GM18861 (cell line): ENCODE data around the gene RAB15.
A peak's percentile ranks its signal among the peaks of the same experiment; 100 is the strongest.

ENCODE experiments used
- ATAC-seq: cut with Tn5 transposase; IDR thresholded peaks from one replicate; pipeline ENCODE4 v1.9.1; 2021; ENCODE audit not compliant: unreplicated experiment

Gene RAB15

DNA sequence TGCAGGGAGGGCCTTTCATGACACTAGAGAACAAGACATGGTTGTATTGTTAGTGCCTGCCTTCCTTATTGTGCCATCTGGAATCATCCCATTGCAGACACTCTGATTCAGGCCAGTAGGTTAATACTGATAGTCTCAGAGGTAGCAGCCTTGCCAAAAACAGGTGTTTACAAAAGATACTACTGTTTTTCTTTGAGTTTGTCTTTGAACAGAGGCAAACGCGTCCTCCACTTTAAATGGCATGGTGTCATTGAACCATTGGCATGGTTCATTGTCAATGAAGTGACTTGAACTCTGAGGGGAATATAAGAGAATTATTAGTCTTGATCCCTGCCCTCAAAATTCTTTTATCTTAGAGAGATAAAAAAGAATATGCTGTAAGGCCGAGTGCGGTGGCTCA lies 18.8 kb upstream of the RAB15 start:
- no peak for ATAC-seq

DNA sequence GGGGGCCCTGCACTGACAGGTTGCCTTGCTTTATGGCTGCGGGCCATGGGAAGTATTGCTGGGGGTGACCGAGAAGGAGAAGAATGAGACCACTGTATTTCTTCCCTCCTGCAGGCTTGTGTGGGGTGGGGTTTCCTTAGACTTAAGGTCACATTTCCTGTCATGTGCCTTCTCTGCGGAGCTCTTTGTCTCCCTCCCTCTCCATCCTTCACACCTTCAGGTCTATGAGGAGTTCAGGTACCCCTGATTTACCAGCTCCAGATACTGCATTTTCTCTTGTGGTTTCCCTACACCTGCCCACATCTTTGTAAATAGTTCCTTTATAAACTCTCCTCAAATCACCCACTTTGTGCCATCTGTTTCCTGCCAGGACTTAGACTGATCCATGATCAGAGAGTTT lies 18.2 kb upstream of the RAB15 start:
- ATAC-seq, result no peak

DNA sequence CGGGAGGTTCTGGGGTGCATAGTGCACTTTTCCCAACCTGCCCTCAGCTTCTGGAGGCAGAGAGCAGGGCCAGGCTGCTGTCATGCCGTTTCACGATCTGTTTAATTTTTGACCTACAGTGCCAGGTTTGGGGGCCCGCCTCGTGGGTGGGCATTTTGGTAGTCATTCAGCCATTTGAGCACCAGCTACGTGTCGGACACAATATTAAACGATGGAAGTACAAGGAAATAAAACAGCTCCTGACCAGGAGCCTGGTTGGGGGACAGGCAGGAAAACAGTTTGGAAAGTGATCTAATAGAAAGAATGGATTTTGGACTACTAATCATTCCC lies 15.3 kb upstream of the RAB15 start:
- no peak for ATAC-seq

DNA sequence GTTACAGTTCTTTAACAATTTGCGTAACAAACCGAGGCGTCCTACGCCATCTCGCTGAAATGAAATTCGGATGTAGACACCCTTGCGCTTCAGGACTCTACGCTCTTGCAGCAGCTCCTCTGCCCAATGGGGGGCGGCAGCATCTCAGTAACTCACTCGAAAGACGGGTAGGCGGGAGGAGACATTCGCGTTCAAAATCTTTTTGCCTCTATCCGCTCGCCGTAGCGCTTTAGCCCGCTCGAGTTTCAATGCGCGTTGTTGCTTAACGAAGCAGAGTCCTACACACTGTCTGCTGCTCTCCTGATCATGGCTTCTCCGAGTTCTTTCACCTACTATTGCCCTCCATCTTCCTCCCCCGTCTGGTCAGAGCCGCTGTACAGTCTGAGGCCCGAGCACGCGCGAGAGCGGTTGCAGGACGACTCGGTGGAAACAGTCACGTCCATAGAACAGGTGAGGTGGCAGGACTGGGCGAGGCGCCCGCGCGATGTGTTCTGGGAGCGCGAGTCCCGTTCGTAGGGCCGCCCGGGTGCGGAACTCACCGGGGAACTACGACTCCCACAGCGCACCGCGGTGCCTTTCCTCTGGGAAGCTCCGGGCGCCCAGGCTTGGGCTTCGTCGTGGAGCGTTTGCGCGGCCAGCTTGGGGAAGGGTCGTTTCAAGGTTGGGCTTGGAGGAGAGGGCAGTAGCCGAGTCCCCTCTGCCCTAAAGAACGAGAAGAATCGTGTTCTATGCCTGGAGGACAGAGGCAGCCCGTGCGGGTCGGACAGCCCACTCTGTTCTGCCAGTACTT lies 14.7 kb upstream of the RAB15 start, which contains the start of gene FNTB:
Gene FNTB, plus strand, starts transcription at position 248 of the 790 bp plus-strand sequence. Its CDS starts 59 bp downstream, at position 307.
- peak; percentile 86 for ATAC-seq

DNA sequence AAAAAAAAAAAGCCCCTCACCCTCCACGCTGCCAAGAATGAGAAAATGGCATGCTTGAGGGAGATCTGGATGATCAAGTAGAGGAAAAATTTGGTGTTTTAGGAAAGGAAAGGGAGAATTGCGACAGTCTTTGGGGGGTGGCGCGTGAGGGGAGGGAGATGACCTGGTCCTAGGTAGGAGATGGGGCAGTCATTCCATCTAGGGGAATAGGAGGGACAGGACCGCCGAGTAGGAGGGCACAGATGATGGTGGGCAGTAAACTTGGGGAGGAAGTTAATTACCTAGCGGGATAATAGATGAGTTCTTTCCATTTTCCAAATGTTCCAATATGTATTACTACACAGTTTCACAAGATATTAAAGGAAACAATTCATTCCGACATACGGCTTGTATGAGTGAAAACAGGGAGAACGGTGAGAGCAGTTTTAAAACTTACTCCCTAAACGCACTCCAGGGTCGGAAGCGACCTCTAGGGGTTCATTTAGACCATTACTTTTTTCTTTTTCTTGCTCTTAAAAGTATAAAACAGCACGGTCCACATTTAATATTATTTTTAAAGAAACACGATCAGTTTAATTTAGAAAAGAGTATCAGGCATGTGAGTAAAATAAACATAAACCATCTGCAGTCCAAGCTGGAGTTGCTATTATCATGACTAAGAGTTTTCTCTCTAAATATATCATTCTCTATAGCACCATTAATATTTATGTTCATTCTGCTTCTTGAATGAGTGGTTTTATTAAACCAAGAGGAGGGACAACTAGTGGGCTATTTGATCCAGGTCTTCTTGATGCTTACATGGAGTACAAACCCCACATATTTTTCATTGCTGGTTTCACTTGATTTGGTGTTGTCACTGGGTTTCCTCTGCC lies 11.5 kb upstream of the RAB15 start:
- no peak for ATAC-seq

DNA sequence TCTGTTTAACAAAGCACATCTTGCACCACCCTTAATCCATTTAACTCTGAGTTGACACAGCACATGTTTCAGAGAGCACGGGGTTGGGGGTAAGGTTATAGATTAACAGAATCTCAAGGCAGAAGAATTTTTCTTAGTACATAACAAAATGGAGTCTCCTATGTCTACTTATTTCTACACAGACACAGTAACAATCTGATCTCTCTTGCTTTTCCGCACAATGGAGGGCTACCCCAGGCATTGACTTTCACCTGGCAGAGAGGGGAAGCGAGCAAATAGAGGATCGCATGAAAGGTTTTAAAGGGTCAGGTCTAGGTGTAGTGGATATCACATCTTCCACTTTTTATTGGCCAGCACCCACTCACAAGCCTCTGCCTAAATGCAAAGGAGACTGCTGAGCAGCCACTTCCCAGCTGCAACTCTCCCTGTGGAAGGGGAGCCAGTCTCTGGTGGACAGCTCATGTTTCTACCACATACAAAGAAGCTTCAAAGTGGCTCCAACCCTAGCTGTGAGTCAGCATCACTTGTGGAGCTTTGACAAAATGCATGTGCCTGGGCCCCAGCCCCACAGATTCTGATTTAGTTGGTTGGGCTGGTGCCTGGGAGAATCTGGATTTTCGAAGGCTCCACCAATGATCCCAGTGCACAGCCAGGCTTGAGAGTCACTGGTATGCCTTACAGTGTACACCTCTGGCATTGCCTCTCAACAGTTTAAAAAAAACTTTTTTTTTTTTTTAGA lies 7.4 kb upstream of the RAB15 start:
- ATAC-seq, result no peak

DNA sequence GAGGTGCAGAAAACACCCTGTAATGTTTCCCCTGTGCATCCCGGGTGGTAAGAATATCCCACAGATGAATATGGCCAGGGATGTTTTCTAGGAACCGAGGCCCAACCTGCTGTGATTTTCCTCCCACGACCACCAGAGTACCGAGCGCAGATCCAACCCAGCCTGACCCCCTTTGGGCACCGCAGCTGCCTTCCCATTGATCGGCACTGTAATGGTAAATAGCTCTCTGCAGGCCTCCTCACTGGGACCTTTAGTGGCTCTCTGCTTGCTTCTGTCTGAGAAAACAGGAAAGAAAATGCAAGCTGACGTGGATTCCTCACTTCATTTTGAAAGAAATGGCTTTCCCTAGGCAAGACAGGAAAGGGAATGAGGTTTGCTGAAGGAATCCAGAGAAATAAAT lies 2.4 kb upstream of the RAB15 start:
- no peak for ATAC-seq

DNA sequence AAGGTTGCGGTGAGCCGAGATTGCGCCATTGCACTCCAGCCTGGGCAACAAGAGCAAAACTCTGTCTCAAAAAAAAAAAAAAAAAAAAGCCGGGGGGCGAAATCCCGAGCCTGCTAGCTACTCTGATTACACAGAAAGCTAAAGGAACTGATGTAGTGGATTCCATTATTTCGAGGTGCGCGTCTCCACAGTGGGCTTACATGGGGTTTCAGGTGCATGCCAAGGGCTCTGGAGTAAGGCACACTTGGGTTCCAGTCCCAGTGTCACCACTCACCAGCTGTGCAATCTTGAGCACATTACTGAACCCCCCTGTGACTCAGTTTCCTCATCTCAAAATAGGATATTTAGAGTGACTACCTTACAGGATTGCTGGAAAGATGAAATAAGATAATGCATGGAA lies 1.7 kb upstream of the RAB15 start:
- no peak for ATAC-seq

DNA sequence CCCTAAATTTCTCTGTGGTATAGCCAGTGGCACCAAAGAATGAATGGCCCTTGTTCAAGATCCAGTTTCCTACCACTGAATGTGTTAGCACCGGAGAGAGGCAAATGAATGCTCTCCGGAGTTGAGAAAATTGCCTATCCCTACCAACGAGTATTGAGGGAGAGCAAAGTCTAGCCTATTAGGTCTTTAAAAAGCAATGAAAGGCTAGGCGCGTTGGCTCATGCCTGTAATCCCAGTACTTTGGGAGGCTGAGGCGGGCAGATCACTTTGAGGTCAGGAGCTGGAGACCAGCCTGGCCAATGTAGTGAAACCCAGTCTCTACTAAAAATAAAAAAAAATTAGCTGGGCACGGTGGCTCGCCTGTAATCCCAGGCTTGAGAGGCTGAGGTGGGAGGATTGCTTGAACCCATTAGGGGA lies 898 bp upstream of the RAB15 start:
- no peak for ATAC-seq

DNA sequence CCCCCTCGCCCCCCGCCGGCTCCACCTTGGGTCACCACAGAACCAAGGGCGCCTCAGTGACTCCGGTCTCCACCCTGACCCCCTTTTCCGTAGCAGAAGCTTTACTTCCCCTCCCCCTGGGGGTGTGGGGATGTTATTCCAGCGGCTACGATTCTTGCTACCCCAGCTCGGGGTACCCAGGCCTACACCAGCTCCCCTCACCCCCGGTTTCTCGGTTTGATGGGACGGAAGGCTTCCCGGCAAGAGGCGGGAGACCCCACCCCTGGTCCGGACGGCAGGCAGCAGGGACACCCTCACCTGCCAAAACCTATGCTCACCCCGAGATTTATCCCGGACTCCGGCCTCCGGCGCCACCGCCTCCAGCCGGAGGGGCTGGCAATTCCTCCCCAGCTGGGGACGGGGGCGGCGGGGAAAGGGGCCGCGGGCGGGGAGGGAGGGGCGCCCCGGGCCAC lies 619 bp downstream of the RAB15 start:
- no peak for ATAC-seq

DNA sequence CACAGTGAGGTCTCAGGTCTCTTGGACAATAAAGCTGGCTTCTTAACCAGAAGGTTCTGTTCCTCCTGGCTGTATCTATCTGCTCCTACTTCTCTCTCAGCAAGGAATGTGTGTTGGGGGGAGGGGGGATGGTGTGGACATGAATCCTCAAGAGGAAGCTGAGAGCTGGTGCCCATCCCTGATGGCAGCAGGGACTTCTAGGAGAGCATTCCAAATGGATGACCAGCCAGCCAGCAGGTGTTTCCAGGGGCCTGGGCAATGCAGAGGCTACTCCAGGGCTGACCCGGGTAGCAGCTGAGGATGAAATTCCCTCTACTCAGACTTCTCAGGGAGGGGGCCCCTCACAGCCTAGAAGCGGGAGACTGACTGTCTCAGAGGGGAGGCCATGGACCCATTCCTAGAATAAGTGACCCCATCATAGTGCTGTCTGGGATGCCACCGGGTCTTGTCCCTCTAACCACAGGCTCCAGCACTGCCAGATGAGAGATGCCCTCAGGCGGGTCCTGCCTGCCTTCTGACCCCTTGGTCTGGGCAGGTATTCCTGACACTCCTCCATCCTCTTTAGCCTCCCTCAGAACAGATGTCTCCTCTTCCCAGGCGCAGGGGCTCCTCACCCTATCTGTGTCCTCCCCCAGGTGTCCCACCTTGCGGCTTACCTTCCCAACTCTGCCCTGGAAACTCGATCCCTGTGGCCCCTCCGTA lies 1.2 kb downstream of the RAB15 start:
- ATAC-seq, result no peak

DNA sequence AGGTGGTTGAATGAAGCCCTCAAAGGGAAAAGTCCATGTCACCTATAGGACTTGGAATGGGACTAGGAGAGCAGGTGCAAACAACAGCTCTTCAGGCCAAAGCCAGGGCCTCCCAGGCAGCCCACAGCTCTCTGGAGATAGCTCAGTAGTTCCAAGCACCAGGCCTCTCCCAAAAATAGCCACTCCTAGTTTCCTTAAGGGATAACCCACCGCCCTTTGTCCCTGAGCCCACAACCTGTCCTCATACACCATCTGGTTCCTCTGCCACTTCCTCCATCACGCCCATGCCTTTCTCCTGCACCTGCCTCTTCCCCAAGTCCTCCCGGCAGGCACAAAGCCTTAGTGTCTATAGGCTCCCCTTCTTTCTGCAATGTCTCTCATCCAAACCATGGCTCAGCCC lies 2.1 kb downstream of the RAB15 start:
- no peak for ATAC-seq

DNA sequence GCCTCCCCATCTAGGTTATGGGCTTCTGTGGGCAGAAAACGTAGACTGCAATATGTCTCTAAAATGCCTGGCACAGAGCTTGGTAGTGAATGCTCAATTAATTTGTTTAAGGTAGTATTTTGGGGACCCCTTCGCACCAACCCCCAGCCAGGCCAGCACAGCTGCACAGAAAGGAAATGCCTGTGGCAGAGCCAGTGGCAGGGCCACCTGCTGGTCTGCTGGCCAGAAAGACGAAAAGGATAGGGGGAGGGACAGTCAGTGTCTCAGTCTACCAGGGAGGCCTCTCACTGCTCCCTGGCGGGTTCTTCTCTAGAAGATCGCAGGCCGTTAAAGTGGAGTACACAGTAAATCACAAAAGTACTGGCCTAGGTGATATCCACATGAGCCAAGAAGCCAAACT lies 3.5 kb downstream of the RAB15 start:
- no peak for ATAC-seq

DNA sequence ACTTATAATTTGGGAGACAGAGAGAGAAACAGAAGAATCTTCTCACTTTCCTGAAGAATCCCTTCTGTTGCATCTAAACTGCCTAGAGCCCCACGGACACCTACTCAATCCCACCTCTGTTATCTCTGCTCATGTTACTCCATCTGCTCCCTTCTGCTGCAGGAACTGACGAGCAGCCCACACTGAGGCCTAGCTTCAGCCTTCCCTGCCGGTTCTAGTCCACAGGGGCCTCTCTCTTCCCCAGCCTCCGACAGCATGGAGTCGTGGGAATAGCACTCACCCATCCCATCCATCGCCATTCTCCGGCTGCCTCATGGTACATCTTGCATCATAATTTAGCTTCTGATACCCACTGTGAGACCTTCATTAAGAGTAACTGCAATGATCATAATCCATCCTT lies 4.0 kb downstream of the RAB15 start:
- ATAC-seq, result no peak

DNA sequence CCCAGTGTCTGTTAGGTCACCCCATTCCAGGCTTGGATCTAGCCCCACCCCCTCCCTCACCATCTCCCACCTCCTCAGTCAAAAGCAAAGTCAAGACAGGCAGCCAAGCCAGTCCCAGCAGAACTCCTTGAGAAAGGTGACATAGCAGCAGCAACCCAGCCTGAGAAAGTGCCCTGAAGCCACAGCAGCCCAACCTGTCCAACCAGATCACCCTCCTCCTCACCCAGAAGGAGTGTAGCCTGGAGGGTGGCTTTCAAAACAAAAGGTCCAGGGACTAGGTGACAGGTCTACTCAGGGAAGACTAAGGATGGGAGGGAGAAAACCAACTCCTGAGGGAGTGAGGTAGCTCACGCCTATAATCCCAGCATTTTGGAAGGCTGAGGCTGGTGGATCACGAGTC lies 5.2 kb downstream of the RAB15 start:
- ATAC-seq, result no peak

DNA sequence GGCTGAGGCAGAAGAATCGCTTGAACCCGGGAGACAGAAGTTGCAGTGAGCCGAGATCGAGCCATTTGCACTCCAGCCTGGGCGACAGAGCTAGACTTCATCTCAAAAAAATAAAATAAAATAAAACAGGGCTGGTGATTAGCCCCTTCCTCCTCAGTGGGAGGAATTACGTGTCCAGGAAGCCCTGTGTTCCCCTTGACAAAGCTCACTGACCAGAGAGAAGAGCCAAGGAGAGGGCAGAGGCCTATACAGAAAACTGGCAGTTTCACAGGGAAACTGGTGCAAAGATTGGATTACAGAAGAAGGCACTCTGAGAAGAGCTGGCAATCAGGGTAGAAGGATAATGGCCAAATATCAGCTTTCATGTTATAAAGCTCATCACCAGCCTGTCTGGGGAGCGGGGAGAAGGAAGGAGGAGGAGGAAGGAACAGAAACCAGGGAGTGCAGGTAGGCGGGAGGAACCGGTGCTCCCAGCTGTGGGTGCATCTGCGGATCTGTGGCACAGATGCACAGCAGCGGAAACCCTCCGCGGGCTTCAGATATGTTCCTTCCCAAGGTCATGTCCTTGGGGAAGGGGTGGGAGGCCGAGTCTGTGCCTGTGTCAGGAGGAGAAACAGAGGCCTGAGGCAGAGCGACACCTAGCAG lies 6.7 kb downstream of the RAB15 start:
- ATAC-seq, result no peak

DNA sequence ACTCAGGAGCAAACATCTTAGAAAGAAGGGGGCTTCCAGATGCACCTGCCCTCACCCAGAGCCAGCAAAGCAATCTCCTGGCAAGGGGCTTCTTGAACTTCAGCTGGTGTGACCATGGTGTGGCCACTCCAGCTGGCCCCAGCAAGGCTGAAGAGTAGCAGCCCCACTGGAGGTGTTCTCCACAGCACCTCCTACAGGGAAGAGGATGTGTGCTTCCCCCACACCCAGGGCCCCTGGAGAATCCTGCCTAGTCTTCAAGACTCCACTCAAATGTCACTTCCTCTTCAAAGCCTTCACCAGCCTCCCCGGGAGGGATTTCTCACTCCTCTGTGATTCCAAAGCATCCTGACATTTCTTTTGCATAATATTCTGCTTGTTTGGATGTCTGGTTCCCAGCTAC lies 8.5 kb downstream of the RAB15 start:
- no peak for ATAC-seq

DNA sequence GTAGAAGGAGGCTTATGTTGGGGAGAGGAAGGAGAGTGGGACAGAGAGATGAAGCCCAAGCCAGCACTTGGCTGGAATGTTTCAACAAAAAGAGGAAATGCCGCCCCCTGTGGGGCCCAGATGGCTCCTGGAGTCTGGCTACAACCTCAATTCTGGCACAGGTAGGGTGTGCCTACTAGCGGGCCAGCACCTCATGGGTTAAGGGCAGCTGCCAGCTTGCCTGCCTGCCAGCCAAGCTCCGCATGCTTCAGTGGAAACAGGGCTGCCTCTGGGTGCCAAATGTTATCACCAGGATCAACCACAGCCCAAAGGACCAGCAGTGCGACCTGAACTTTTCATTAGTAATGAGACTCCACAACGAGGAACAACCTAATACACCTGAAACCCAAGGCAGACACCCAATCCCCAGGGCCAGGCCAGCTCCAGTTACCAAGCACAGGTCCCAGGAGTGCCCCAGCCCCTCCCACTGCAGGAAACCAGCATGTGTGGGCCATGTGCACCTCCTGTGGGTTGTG lies 11.3 kb downstream of the RAB15 start:
- no peak for ATAC-seq

DNA sequence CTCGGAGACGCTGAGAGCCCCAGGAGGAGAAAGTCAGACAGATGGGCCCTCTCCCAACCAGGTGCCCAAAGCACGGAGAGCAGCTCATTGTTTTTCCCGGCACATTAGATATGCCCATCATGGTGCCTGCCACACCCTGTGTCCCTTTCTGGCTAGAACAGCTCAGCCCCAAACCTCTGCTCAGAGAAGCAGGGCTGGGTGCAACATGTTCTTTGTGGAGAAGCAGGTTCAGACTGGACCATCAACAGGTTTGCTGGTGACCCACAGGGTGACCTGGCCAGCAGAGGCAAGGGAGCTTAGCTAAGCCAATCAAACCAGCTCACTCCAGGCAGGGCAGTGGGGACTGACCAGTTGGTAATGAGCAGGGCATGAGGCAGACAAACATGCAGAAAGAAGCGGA lies 13.4 kb downstream of the RAB15 start:
- no peak for ATAC-seq

DNA sequence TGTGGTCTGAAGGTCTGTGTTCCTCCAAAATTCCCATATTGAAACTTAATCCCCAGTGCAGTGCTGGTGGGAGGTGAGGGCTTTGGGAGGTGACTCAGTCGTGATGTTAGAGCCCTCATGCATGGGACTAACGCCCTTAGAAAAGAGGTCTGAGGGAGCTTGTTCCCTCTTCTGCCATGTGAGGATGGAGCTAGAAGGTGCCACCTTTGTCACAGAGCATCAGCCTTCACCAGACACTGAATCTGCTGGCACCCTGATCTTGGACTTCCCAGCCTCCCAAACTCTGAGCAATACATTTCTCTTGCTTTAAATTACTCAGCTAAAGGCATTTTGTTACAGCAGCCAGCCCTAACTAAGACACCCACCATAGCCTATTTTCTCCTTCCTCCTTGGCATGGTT lies 13.9 kb downstream of the RAB15 start:
- no peak for ATAC-seq
